Neural cell (in vitro differentiated cells): Measurements from ENCODE around the gene AGPAT3.

Source experiments
- CTCF ChIP-seq: fragments of 450-650 bp; IDR thresholded peaks from 2 replicates; pipeline ENCODE4 v1.5.1; 2014; ENCODE audit warnings: antibody characterized with exemption, mild to moderate bottlenecking, moderate library complexity; ENCODE audit not compliant: poor library complexity, severe bottlenecking
- EP300 ChIP-seq: fragments of 450-650 bp; conservative IDR thresholded peaks from 2 replicates; pipeline ENCODE4 v1.6.1; 2014; ENCODE audit warnings: antibody characterized with exemption, mild to moderate bottlenecking, moderate library complexity; ENCODE audit not compliant: poor library complexity, severe bottlenecking
- EZH2 ChIP-seq: fragments of 200-600, 300-800 bp; shearing (Covaris generic), sonication (generic); IDR thresholded peaks from 2 replicates; pipeline ENCODE4 v1.6.1; 2014; ENCODE audit warnings: antibody characterized with exemption, low read length, borderline replicate concordance, mild to moderate bottlenecking; ENCODE audit not compliant: insufficient read depth, poor library complexity, severe bottlenecking
- MXI1 ChIP-seq: fragments of 450-650 bp; conservative IDR thresholded peaks from 2 replicates; pipeline ENCODE4 v1.6.1; 2014; ENCODE audit warnings: antibody characterized with exemption, mild to moderate bottlenecking; ENCODE audit not compliant: poor library complexity, severe bottlenecking
- RAD21 ChIP-seq: fragments of 450-650 bp; conservative IDR thresholded peaks from 2 replicates; pipeline ENCODE4 v1.6.1; 2014; ENCODE audit warnings: antibody characterized with exemption, mild to moderate bottlenecking, moderate library complexity
- TAF1 ChIP-seq: IDR thresholded peaks from 2 replicates; pipeline ENCODE4 v1.6.1; 2012; ENCODE audit warnings: low read depth

- TF ChIP-seq TAF1, result no peak
- no peak for TF ChIP-seq CTCF
- TF ChIP-seq RAD21, result no peak
- TF ChIP-seq EZH2, result no peak
- no peak for TF ChIP-seq EP300
- no peak for TF ChIP-seq MXI1
Observed at GRCh38 chr21:43993420-43993934, 128.5 kb downstream of the AGPAT3 start.
